ENCODE measurements around the gene SUSD6.

DNA sequence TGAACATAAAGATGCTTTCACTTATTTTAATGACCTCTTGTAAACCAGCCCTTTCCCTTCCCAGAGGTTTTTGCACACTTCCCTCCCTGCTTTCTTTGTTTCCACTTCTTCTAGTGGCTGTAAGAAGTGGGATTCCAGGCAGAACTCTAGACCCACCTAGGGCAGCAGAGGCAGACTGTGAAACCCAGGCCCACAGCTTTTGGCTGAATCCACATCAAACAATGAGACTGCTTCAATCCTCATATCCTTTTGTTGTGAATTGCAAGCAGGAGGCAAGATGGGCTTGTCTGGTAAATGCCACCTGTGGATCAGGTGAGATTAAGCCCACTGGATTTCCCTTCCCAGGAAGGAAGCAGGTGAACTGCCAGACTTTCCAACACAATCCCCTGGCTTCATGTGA is 49.5 kb upstream of the SUSD6 start:
- TF ChIP-seq, protein P1, sequence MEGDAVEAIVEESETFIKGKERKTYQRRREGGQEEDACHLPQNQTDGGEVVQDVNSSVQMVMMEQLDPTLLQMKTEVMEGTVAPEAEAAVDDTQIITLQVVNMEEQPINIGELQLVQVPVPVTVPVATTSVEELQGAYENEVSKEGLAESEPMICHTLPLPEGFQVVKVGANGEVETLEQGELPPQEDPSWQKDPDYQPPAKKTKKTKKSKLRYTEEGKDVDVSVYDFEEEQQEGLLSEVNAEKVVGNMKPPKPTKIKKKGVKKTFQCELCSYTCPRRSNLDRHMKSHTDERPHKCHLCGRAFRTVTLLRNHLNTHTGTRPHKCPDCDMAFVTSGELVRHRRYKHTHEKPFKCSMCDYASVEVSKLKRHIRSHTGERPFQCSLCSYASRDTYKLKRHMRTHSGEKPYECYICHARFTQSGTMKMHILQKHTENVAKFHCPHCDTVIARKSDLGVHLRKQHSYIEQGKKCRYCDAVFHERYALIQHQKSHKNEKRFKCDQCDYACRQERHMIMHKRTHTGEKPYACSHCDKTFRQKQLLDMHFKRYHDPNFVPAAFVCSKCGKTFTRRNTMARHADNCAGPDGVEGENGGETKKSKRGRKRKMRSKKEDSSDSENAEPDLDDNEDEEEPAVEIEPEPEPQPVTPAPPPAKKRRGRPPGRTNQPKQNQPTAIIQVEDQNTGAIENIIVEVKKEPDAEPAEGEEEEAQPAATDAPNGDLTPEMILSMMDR (IDR thresholded peaks at IDR 0.05) = no peak
- TF ChIP-seq POLR2A (IDR thresholded peaks at IDR 0.05) = no peak
